Mesodermal cell (in vitro differentiated cells): ENCODE results near the gene COQ3.
A peak's percentile ranks its signal among the peaks of the same experiment; 100 is the strongest.
"Not testable (repeated sequence)": the region's sequence is repeated elsewhere in the genome, so short reads cannot be mapped to it uniquely, and the experiment has no call there.

Source experiments
- H3K27ac ChIP-seq: 2 replicates; pipeline ENCODE4 v1.7.0; 2013; ENCODE audit warnings: mild to moderate bottlenecking, low read depth, low read length, moderate library complexity; ENCODE audit not compliant: severe bottlenecking
- H3K36me3 ChIP-seq: 2 replicates; pipeline ENCODE4 v1.7.1; 2013; ENCODE audit warnings: mild to moderate bottlenecking, low read length, moderate library complexity; ENCODE audit not compliant: control insufficient read depth, insufficient read depth
- H3K4me1 ChIP-seq: one replicate; pipeline ENCODE4 v1.7.1; 2013; ENCODE audit warnings: mild to moderate bottlenecking, low read length; ENCODE audit not compliant: insufficient read depth, control insufficient read depth, poor library complexity, severe bottlenecking
- H3K4me3 ChIP-seq: 2 replicates; pipeline ENCODE4 v1.7.0; 2013; ENCODE audit warnings: low read length, control low read depth, mild to moderate bottlenecking; ENCODE audit not compliant: insufficient read depth, poor library complexity, severe bottlenecking; ENCODE audit errors: extremely low read depth
- H3K9me3 ChIP-seq: 2 replicates; pipeline ENCODE4 v1.7.1; 2013; ENCODE audit warnings: mild to moderate bottlenecking, low read length, moderate library complexity; ENCODE audit not compliant: control insufficient read depth
- WGBS, 2 experiments: methylation state at CpG; one replicate each; pipeline ENCODE4 v1.1.5; 2013; ENCODE audit warnings: missing lambda C conversion rate in 2 of 2; ENCODE audit not compliant: insufficient coverage in 2 of 2; 5-methylcytosine and 5-hydroxymethylcytosine counted together

The COQ3 gene

DNA sequence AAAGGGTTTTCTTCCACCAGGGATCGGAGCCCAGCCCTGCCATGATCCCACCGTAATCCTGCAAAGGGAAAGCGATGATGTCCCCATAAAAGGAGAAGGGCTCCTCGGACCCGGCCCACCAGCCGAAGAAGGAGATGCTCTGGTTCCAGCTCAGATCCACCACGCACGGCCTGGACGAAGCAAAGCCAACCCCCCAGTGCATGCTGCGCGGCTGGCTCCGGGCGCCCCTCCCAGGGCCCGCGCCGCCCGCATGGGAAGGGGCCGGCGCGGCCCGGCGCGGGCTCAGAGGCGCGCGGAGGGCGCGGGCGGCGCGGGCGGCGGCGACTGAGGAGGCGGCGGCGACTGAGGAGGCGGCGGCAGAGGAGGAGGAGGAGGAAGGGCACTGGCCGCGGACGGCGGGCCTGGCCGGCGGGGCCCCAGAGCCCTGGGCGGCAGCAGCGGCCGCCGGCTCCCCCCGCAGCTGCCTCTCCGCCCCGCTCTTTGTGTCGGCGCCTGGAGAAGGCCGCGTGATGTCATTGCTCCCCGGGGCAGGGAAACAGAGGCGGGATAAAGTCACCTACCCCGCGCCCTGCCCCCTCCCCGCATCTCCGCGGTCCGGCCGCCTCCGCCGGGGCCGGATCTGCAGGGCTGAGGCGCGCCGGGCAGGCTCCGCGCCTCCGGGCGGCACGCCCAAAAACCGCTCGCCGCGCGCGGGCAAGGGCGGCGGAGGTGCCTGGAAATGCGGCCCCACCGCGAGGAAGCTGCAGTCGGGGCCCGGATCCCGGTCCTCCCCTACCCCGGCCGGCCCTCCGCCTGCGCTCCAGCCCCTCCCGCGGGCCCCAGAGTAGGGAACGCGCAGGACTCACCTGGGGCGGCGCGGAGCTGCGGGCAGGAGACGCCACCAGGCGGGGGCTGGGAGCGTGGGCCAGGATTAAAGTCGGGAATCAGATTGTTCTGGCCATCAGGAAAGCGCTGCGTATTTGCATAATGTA lies 44.5 kb downstream of the COQ3 start, which contains the start of gene FAXC:
TSS of gene FAXC (minus strand) at position 504 of the 971 bp plus-strand sequence. CDS start at position 202, 302 bp downstream.
- Histone ChIP-seq H3K27ac (no peak within 1 kb of the TSS), H3K9me3 (no peaks in the 10 kb centered on the region), H3K4me1 (peaks cover 3% of the 10 kb centered on the region), H3K4me3 (peak within 1 kb of the TSS; percentile 64), H3K36me3 (no peaks in the 10 kb centered on the region)
- 1% methylated on average over 61 to 85 of the region's 108 CpGs for WGBS, 2 experiments

GRCh38 chr6:99348288-99349170 lies 45.5 kb downstream of the COQ3 start:
- 40 to 51% methylated on average over 16 to 24 of the region's 25 CpGs for WGBS, 2 experiments
- Histone ChIP-seq H3K36me3 (no peaks in the 10 kb centered on the region), H3K4me3 (peak overlapping the region; percentile 64), H3K9me3 (no peaks in the 10 kb centered on the region), H3K27ac (no peak overlapping the region), H3K4me1 (peaks cover 11% of the 10 kb centered on the region)

GRCh38 chr6:99347804-99348203 lies 46.2 kb downstream of the COQ3 start:
- 40% methylated on average over 1 of the region's 1 CpG; no CpG with 5 or more reads in 1 of the 2 experiments for WGBS, 2 experiments
- no peaks in the 10 kb centered on the region for H3K36me3 ChIP-seq
- peaks cover 11% of the 10 kb centered on the region for H3K4me1 ChIP-seq
- peak overlapping the region; percentile 1 for H3K4me3 ChIP-seq
- H3K27ac ChIP-seq, result no peak overlapping the region
- H3K9me3 ChIP-seq, result no peaks in the 10 kb centered on the region

DNA sequence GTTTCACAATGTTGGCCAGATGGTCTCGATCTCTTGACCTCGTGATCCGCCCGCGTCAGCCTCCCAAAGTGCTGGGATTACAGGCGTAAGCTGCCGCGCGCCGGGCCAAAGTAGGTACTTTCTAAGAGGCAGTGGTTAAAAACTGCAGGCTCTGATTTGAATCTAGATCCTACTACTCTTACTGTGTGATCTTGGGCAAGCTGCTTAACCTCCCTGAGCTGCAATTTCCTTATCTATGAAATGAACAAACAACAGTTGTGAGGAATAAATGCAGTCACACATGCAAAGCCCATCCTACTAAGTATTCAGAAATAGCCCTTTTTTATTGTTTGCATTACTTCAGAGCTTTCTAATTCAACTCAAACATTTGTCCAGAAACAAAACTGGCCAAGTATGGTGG lies 47.4 kb downstream of the COQ3 start:
- no peak overlapping the region for H3K27ac ChIP-seq
- 77 to 88% methylated on average over 10 of the region's 10 CpGs for WGBS, 2 experiments
- H3K9me3 ChIP-seq, result no peaks in the 10 kb centered on the region
- peaks cover 11% of the 10 kb centered on the region for H3K4me1 ChIP-seq
- no peaks in the 10 kb centered on the region for H3K36me3 ChIP-seq
- no peak overlapping the region for H3K4me3 ChIP-seq

GRCh38 chr6:99345164-99345563 lies 48.8 kb downstream of the COQ3 start:
- Histone ChIP-seq H3K4me1 (peaks cover 11% of the 10 kb centered on the region), H3K27ac (no peak overlapping the region), H3K9me3 (no peaks in the 10 kb centered on the region), H3K36me3 (no peaks in the 10 kb centered on the region), H3K4me3 (no peak overlapping the region)
- 91 to 95% methylated on average over 2 to 3 of the region's 4 CpGs for WGBS, 2 experiments

- 48 to 72% methylated on average over 2 to 3 of the region's 3 CpGs for WGBS, 2 experiments
- no peak overlapping the region for H3K4me3 ChIP-seq
- no peak overlapping the region for H3K27ac ChIP-seq
- H3K4me1 ChIP-seq, result peaks cover 11% of the 10 kb centered on the region
- H3K36me3 ChIP-seq, result no peaks in the 10 kb centered on the region
- no peaks in the 10 kb centered on the region for H3K9me3 ChIP-seq
Observed at GRCh38 chr6:99344289-99344688, 49.7 kb downstream of the COQ3 start.

DNA sequence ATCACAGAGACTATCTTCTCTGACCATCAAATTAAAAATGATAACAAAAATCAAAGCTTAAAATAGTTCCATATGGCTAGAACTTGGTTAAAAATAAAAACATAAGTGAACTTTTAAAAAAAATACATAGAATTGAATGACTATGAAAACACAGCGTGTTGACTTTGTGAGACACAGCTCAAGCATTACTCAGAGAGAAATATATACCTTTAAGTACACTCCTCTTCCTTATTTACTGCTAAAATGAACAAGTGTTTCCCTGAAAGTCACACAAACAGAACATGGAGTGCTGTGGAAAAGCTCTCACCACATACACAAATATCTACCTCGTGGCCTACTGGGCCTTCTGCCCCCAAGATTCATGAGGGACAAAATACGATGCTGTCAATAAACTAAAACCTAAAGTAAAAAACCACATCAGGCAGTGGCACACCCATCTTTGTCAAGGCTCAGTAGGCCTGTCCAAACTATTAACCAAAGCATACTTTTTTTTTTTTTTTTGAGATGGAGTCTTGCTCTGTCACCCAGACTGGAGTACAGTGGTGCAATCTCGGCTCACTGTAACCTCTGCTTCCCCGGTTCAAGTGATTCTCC lies 52.0 kb downstream of the COQ3 start:
- Histone ChIP-seq H3K4me3 (no peak overlapping the region), H3K4me1 (peaks cover 11% of the 10 kb centered on the region), H3K27ac (no peak overlapping the region), H3K9me3 (no peaks in the 10 kb centered on the region), H3K36me3 (no peaks in the 10 kb centered on the region)
- WGBS, 2 experiments, result 92 to 97% methylated on average over 2 to 4 of the region's 5 CpGs

DNA sequence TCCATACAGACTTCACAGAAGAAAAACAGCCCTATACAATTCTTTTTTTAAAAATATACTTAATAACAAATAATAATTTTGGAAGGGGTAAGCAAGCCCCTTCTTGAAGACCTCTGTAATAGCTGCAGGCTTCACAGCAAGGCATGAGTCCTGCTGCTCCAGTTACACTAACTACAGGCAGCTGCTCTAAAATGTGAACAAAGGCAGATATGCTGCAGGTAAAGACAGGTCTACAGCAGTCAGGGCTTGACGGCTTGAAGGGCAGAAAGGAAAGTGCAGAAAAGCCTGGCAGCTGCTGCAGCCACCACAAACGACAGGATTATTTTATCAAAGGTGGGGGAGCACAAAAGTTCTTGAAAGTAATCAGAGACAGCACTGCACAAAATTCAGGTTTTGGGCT lies 55.8 kb downstream of the COQ3 start:
- Histone ChIP-seq H3K4me3 (no peak overlapping the region), H3K9me3 (no peaks in the 10 kb centered on the region), H3K4me1 (no peaks in the 10 kb centered on the region), H3K36me3 (no peaks in the 10 kb centered on the region), H3K27ac (no peak overlapping the region)
- 67 to 90% methylated on average over 1 to 2 of the region's 2 CpGs for WGBS, 2 experiments

- H3K27ac ChIP-seq, result not testable (repeated sequence)
- 77 to 94% methylated on average over 5 to 6 of the region's 6 CpGs for WGBS, 2 experiments
Observed at GRCh38 chr6:99335298-99335697, 58.7 kb downstream of the COQ3 start.

GRCh38 chr6:99334526-99335127 lies 59.4 kb downstream of the COQ3 start:
- Histone ChIP-seq H3K36me3 (no peaks in the 10 kb centered on the region), H3K4me1 (no peaks in the 10 kb centered on the region), H3K27ac (no peak overlapping the region), H3K9me3 (no peaks in the 10 kb centered on the region), H3K4me3 (no peak overlapping the region)
- 43 to 55% methylated on average over 2 of the region's 2 CpGs for WGBS, 2 experiments

More at GRCh38 chr6:99335298-99335697, 58.7 kb downstream of the COQ3 start:
- not testable (repeated sequence) for H3K4me3 ChIP-seq, H3K36me3 ChIP-seq, H3K9me3 ChIP-seq, H3K4me1 ChIP-seq
